MV-4-11 (cell line): Measurements from ENCODE around the gene CMIP.
A peak's percentile ranks its signal among the peaks of the same experiment; 100 is the strongest.

Experiments used
- DNase-seq: peaks from one replicate; lab custom pipeline; 2025; lab: John Stamatoyannopoulos, UW

Gene CMIP

DNA sequence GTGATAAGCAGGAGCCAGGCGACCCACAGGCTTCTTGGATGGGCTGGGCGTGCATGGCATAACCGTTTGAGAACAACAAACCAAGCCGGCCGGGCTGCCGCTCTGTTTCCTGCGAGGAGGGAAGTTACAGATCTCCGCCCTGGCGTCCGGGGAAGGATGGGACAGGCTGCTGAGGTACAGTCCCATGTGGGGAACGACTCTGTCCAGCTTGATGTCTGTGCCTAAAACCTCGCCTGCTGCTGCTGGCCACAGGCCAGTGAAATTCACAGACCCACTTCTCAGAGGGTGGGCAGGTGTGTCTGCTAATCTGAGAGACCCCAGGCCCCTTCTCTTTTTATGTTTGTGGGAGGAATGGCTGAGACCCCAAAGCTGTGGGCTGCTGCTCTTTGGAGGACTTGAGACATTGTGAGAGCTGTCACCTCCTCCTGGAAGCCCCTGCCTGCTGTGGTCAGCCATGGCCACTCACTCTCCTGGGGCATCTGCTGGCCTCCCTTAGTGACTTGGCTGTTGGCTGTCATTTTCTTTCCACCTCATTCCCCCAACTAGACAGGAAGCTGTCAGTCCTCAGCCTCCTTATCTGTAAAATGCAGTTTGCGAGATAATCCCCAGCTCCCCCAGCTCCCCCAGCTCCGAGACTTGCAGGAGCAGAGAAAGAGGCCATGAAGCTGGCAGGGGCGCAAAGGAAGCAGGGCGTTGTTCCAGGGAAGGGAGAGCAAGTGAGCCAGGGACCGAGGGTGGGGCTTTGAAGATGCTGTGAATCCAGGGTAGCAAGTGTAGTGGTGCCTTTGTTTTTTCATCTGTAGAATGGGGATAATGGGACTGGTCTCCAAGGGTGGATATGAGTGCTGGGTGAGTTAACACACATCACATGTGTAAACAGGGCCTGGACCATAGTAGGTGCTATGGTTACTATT is 51.0 kb downstream of the CMIP start:
- DNase-seq: no peak

DNA sequence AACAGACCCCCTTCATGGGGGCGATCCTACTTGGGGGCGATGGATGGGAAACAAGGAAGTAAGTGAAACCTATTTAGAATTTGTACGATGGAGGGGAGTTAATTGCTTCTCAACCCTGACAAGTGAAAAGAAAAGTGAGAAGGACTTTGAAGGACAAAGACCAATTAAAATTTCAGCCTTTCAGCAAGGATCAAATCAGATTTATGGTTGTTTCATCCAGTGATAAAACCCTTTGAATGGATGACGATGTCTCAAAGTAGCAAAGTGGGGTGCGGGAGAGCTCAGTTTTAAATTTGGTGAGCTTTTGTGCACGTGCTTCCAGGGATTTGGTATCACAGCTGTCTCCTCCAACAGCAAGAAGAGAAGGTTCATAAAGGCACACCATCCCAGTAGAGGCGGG is 51.7 kb downstream of the CMIP start:
- DNase-seq: no peak

DNA sequence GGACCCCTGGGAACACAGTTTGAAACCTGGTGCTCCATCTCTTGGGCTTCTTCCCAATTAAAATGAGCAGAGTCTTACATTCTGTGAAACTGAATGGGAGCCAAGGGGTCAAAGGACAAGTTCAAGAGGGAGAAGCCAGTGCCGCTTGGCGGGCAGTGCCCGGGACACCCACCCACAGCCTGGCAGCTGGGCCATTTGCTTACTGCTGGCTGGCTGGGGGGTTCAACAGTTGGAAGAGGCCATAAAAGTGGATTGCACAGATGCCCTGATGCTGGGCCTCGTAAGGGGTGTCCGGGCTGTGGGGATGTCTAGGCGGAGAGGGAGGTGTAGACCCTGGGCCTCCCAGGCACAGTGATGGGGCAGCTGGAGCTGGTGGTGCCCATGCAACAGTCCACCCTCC is 52.1 kb downstream of the CMIP start:
- DNase-seq: no peak

DNA sequence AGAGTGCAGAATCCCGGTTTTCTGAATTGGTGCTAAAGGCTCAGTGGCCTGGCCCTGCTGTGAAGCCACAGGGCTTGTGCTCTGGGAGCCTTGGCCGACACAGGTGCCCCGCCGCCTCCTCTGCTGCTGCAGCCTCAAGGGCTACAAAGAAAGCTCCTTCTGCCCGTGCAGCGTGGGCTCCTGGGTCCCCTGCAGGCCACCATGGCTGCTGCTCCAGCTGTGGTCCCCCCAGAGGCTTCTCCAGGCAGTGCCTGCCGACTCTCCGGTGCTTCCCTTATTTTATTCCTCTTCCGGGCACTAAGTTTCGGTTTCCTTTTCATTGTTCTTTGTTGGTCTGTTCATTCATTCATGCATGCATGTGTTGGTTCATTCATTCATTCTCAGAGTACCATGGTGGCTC is 53.1 kb downstream of the CMIP start:
- DNase-seq: peak; percentile 81

DNA sequence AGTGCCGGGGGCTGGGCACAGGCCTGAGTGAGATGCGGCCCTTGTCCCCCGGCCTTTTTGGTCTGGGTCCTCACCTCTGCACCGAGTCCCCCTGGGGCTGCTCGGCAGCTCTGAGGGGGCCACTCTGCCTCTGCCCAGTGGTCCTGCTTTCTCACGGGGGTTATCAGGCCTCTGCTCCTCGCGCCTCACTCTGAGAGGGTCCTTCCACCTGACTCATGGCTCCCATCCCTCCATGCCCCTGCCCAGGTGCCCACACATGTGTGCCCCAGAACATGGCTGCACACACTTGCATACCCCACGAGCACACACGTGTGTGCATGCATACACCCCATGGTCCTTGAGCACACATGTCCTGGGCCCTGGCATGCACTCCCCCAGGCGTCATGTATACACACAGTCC is 53.7 kb downstream of the CMIP start:
- no peak for DNase-seq

DNA sequence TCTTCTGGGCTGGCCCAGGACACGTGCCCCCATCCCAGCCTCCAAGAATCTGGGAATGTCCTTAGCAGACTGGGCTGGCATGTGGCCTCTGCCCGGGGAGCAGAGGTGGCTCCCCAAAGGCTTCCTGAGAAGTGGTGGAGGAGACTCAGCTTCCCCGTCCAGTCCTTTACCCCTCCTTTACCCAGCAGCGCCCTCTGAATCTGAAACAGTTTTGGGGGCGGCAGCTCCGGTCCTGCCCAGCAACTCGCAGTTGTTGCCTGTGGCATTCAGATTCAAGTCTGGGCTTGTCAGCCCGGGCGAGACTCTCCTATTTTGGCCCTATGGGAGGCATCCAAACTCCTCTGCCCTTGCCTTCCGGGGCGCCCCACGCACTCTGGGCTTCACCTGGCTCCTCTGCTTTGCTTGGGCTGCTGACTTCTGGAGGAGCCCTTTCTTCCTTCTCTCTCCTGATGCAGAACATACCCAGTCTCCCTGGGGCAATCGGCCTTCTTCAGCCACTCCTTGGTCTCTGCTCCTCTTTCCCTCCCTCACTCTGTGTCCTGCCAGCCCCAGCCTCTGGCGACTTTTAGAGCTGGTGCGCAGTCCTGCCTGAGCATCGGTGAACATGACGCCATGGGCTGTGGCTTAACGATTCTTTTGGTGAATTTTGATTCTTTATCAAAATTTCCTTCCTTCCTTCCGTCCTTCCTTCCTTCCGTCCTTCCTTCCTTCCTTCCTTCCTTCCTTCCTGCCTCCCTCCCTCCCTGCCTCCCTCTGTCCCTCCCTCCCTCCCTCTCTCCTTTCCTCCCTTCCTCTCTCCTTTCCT is 55.2 kb downstream of the CMIP start:
- DNase-seq: no peak

DNA sequence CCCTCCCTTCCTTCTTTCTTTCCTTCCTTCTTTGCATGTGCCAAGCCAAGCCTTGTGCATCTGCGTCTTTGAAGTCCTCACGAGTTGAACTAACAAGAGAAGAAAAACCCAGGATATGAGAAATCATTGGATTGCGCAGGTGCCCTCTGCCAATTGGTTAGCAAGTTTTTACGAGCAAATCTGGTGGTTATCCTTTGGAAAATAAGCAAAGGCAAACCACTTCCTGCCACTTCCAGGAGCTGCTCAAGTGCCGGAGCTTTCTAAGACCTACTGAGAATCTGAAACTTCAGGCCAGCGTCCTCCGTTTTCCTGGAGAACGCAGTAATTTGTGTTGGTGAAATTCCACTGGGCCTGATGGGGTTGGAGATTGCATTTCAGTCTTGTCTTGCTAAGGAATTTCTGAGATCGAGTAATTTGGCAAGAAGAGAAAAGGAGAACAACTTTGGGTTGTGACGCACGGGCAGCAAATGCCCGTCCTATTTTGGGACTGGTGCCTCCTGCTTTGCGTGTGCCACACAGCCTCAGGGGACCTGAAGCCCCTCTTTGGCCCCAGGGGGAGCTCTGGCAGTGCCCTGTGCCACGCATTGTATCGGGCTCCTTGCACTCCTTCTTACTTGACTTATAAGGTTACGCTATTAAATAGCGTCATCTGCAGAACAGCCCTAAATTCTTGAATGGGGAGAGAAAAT is 56.4 kb downstream of the CMIP start:
- peak; percentile 39 for DNase-seq

DNA sequence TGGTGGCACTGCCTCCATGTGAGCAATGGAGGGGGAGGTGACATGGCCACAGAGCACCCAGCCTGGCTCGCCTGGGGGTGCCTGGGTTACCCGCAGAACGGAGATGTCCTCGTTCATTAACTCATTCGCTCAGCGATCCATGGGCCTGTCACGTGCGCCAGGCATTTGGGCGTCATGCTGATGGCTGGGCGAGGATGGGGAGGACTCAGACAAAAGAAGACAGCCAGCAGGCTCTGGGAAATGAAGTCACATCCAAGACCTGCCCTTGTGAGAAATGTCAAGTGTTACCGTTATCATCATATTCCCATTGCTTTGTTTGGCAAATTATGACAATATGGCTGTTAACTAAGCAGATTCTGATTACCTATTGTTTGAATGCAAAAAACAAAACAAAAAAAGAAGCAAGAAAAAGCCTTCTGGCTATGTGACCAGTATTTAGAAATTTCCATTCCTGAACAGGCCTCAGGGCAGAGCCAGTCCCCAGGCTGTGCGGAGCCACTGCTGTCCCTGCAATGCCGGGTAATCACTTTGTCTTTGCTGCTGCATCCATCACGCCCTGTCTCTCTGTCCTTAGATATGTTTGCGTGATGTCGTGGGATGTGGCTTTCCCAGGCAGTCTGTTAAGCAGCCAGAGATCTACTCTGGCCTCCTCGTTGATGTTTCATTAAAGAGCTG is 57.9 kb downstream of the CMIP start:
- DNase-seq: no peak

DNA sequence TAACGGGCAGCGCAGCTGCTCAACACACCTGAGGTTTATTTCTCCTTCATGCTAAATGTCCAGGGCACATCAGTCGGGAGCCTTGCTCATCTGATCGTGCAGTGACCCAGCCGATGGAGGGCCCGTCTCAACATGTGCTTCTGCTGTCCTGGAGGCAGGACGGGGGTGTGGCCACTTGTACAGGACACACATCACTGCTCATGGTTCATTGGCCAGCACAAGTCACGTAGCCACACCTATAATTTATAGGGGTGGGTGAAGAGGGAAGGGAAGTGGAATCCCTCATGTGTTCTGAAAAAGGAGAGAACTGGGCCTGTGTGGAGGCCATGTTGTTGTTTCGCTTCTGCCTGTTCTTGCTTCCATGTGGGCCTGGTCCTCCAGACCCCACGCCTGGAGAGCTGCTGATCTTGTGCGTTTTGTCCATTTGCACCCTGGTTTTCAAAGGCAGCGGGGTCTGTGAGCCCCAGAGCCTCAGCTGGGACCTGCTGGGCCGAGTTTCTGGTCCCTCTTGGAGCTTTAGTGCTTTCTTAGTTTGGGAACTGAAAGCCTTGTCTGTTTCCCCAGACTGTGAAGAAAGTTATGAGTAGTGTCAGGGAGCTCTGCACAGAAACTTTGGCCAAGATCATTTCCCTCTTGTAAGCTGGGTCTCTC is 60.5 kb downstream of the CMIP start:
- DNase-seq: peak; percentile 92

DNA sequence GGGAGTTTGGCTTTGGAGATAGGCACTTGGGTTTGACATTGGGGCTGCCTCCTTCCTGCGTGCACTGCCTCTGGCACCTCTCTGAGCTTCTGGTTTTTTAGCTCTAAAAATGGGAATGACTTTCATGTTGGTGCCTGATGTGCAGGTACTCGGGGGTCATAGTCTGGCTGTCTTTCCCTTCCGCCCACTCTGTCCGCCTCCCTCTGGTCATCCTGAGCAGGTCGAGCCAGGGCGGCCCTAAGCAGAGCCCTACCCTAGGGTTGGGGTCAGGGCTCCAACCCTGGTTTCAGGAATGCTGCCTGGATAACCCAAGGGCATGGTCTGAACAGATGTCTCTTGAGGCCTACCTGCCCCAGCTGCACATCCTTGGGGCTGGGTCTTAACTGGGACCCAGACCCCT is 64.8 kb downstream of the CMIP start:
- no peak for DNase-seq

DNA sequence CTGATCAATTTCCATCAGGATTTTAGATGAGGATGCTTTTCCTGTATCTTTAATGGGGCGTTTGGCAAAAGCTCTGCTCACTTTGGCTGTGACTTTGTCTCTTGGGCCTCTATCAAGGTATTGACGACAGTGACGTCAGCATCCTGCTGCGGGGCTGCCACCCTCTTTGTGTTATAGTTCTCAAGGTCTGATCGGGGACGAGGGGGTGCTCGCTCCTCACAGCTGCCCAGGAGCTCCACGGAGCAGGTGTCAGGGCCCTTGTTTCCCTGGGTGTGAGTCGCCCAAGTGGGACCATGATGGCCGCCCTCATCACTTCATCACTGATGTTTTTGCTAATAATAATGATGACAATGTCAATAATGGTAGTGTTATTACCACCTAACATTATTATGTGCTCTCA is 65.4 kb downstream of the CMIP start:
- DNase-seq: no peak

DNA sequence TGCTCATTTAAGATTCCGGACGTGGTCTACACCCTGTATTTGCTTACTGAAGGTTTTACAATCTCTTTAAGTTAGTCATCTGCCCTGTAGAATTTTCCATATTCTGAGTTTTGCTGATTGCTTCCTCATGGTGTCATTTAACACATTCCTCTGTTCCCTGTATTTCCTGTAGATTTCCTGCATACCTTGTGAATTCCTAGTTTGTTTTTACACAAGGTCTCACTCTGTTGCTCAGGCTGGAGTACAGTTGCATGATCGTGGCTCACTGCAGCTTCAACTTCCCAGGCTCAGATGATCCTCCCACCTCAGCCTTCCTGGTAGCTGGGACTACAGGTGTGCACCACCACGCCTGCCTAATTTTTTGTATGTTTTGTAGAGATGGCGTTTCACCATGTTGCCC is 66.8 kb downstream of the CMIP start:
- DNase-seq: no peak

DNA sequence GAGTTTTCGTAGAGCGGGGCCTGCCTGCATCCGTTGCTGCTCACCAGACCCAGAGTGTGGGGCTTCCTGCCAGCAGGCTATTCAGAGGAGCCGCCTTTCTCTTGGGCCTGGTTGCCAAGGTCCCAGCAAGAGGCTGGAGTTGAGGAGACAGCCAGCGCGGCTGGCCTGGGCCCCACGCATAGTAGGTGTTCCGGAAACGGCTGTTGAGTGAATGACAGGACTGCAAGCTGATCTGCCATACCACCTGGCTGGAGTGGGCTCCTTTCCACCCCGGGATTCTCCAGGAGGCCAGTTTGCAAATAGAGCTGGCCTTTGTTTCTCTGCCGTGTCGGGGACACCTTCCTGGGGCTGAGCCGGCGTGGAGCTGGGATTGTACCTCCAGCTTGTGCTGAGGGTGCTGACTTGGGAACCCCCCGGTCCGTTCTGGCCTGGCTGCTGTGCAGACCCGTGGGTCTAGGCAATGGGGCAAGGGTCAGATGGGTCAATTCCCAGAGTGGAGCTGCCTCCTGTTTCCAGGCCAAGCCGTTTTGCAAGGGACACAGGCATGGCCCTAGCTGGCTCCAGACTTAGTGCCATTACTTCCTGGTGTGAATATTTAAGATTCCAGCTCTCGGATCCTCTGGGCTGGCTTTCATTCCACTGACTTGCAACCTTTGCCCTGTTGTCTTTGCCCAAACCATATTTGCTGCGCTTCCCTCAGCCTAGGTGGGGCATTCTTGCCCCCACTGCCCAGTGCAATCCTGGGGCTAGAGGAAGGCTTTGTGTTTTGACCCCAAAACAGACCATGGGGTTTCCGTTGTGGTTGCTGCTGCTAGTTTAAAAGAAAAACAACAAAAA is 68.8 kb downstream of the CMIP start:
- DNase-seq: no peak

DNA sequence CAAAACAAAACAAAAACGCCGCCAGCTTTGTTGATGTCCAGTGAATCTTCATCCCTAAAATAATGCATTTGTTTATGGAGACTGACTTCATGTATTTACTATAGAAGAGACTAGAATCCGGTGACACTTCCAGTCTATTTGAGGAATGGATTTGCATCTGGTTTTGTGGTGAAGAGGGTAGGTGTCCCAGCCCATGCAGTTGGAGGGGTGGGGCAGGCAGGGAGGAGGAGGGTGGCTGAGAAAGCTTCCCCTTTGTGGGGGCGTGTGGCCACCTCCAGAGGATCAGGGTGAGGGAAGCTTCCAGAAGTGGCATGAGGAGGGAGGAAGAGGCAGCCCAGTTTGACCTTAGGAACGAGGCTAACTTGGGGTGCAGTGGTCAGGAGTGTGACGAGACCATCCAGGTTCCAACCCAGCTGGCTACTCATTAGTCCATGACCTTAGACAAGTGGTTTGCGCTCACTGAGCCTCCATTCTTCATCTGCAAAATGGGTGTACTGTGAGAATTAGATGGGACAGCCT is 69.5 kb downstream of the CMIP start:
- peak; percentile 82 for DNase-seq

DNA sequence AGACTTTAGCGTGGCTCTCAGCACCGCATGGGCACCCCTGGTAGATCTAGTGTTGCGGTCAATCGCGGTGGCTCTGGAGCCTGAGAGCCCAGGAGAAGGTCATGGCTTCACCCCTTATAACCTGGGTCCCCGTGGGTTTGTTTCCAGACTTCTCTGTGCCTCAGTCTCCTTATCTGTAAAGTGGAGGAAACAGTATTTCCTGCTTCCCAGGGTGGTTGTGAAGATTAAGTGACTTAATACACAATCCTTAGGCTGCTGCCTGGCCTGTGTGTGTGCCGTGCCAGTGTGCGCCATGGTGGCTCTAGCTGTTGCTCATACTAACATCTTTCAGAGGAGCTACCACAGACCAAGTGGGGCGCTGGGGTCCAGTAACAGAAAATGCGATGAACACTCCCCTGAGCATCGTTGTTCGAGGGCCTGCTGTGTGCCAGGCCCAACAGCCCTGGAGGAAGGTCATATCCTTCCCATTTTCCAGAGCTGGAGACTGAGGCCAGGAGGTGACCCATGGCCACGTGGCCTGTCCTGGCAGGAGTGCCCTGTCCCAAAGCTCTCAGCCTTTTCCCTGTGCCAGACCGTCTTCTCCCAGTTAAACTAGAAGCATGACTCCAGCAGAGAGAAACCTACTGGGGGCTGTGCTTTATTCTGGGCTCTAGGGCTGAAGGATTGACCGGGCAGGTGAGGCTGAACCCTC is 70.1 kb downstream of the CMIP start:
- no peak for DNase-seq

DNA sequence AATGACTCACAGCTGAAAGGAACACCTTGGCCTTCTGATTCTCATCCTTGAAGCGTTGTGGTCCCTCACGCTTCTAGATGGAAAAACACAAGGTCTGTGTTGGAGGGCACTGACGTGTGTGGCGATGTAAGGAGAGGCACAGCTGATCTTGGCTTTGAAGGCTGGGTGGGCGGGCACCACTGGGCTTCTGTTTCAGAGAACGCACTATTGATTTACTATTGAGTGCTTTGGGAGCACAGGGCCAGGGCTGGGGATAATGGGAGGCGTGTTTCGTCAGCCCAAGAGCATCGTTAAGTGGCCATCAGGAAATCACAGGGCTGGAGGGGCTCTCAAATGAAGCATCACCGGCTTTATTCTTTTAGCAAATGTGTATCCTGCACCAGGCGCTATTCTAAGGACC is 70.7 kb downstream of the CMIP start:
- DNase-seq: no peak

DNA sequence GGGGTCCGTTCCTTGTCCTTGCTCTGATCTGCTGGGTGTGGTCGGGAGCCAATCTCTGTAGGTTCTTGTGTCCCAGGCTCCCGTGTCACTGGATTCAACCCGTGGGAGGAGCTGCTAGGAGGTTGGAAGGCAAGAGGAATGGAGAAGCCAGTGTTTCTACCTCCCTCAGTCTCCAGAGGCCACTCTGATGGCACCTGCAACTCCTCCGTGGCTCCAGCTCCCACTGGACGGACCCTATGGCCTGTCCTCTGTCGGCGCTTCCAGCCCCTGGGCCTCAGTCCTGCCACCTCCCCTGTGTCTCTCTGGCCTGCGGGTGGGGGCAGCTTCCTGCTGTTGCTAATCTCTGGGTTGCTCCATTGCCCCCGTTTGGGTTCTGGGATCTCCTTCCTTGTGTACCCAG is 71.1 kb downstream of the CMIP start:
- DNase-seq: no peak

DNA sequence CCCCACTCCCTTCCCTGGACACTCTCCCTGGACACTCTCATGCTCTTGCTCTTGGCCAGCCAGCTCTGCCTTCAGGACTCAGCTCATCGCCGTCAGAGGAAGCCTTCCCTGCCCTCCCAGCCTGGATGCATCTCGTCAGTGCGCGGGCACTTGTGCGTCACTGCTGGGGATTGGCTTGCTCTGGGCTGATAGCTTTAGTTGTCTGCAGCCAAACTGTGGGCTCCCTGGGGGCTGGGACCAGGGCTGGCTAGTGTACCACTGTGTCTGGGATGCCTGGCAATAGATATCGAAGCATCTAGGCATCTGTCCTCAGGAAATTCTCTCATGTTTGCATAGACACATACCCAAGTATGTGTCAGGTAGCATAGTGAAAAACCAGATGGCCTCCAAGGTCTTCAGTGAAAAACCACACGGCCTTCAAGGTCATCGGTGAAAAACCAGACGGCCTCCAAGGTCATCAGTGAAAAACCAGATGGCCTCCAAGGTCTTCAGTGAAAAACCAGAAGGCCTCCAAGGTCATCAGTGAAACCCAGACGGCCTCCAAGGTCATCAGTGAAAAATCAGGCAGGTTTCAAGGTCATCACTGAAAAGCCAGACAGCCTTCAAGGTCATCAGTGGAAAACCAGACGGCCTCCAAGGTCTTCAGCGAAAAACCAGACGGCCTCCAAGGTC is 72.0 kb downstream of the CMIP start:
- DNase-seq: no peak

DNA sequence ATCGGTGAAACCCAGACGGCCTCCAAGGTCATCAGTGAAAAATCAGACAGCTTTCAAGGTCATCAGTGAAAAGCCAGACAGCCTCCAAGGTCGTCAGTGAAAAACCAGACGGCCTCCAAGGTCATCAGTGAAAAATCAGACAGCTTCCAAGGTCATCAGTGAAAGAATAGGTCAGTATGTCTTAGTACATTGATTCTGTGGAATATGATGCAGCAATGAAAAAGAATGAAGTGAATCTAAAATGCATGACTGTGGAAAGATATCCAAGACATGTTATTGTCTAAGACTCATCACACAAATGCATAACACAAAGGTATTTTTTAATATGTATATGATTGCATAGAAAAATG is 72.5 kb downstream of the CMIP start:
- DNase-seq: no peak
